Renal cortex interstitium (tissue), 11 donors: ENCODE measurements around the gene SGSH. TPM values are rescaled to one million over a fixed set of nuclear protein-coding genes. Genes with fewer than 3 reads are reported as not detected.
"Not testable (repeated sequence)": the region's sequence is repeated elsewhere in the genome, so short reads cannot be mapped to it uniquely, and the experiment has no call there.

Experiments used
- DNase-seq, 11 donors: peaks; one replicate each; pipeline ENCODE4 v3.0.0-alpha.2; 2013; ENCODE audit warnings: low read depth in 9 of 11, low spot score in 4 of 11; ENCODE audit errors: extremely low read depth in 1 of 11
- polyA plus RNA-seq, 3 donors: library from polyadenylated mRNA; unstranded; fragments of 120-200 nt; gene quantifications; one replicate each; pipeline ENCODE4 v1.2.1, GENCODE V29; 2013; ENCODE audit not compliant: insufficient read length in 3 of 3

The SGSH gene
- polyA plus RNA-seq, 3 donors, result 31.1 to 57.1 (median 37.0) TPM

- no peak for DNase-seq
Measured at GRCh38 chr17:80259457-80260068, 39.4 kb upstream of the SGSH start.

- not testable (repeated sequence) for DNase-seq
Measured at GRCh38 chr17:80258296-80258695, 38.2 kb upstream of the SGSH start.

- no peak for DNase-seq
Measured at GRCh38 chr17:80257716-80258213, 37.6 kb upstream of the SGSH start.

- DNase-seq, result no peak
Measured at GRCh38 chr17:80256034-80256350, 35.9 kb upstream of the SGSH start.

GRCh38 chr17:80254396-80255251 is 34.5 kb upstream of the SGSH start:
- DNase-seq, result peak in 8 of 11 donors; percentile 49 to 88 (median 70)

- DNase-seq, result peak in 2 of 11 donors; percentile 22 to 47
Measured at GRCh38 chr17:80253631-80254395, 33.7 kb upstream of the SGSH start.

GRCh38 chr17:80252871-80253270 is 32.7 kb upstream of the SGSH start:
- peak in 3 of 11 donors; percentile 33 to 61 (median 41) for DNase-seq

- no peak for DNase-seq
Measured at GRCh38 chr17:80251966-80252365, 31.8 kb upstream of the SGSH start.

GRCh38 chr17:80248894-80249710 is 29.0 kb upstream of the SGSH start:
- no peak for DNase-seq

- no peak for DNase-seq
Measured at GRCh38 chr17:80248001-80248893, 28.1 kb upstream of the SGSH start.

GRCh38 chr17:80247561-80247960 is 27.4 kb upstream of the SGSH start:
- DNase-seq, result no peak

- DNase-seq, result no peak
Measured at GRCh38 chr17:80246726-80247125, 26.6 kb upstream of the SGSH start.

GRCh38 chr17:80246266-80246681 is 26.1 kb upstream of the SGSH start:
- no peak for DNase-seq

GRCh38 chr17:80245566-80246265 is 25.6 kb upstream of the SGSH start:
- no peak for DNase-seq

GRCh38 chr17:80244871-80245509 is 24.9 kb upstream of the SGSH start:
- DNase-seq, result no peak

GRCh38 chr17:80244448-80244847 is 24.3 kb upstream of the SGSH start:
- DNase-seq, result not testable (repeated sequence)
